ENCODE measurements around the gene GSTM5.
"Not testable (repeated sequence)": the region's sequence is repeated elsewhere in the genome, so short reads cannot be mapped to it uniquely, and the experiment has no call there.

GSTM5 gene

DNA sequence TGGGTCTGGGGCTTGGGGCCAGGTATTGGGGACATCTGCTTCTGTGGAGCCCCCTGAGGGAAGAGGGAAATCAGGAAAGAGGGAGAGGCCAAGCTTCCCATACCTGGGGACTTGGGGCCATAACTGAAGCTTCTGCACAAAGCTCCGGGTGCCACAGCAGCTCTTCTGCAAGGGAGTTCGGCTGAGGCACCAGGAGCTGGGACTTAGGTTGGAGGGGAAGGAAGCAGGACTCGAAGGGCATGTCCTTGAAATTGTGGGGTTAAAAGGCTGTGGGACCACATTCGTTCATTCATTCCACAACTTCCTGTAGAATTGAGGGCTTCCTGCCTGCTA lies 53.4 kb downstream of the GSTM5 start:
- CTCF ChIA-PET: no interaction called here
- POLR2A ChIA-PET (ENCODE audit: low non-redundant PET): no interaction called here

GRCh38 chr1:109765896-109766615 lies 54.0 kb downstream of the GSTM5 start:
- no peak for TF ChIP-seq CTCF (conservative IDR thresholded peaks at IDR 0.05; ENCODE audit: low read depth)
- H3K27ac ChIP-seq: no peak overlapping the region
- no peak for DNase-seq (ENCODE audit: low spot score)
- ChIA-PET CTCF (no interaction called here), POLR2A (ENCODE audit: low non-redundant PET) (no interaction called here)

More for the DNA sequence above, 53.4 kb downstream of the GSTM5 start:
- no peak for DNase-seq (ENCODE audit: low spot score)
- TF ChIP-seq CTCF (conservative IDR thresholded peaks at IDR 0.05; ENCODE audit: low read depth): no peak
- H3K27ac ChIP-seq: no peak overlapping the region

DNA sequence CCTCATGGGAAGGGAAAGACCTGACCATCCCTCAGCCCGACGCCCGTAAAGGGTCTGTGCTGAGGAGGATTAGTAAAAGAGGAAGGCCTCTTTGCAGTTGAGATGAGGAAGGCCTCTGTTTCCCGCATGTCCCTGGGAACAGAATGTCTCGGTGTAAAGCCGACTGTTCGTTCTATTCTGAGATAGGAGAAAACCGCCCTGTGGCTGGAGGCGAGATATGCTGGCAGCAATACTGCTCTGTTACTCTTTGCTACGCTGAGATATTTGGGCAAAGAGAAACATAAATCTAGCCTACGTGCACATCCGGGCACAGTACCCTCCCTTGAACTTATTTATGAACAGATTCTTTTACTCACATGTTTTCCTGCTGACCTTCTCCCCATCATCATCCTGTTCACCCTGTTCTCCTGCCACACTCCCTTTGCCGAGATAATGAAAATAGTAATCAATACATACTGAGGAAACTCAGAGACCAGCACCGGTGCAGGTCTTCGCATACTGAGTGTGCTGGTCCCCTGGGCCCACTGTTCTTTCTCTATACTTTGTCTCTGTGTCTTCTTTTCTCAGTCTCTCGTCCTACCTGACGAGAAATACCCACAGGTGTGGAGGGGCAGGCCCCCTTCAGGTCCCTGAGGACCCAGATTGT lies 55.1 kb downstream of the GSTM5 start:
- POLR2A ChIA-PET (ENCODE audit: low non-redundant PET); H3K27ac ChIP-seq; DNase-seq (ENCODE audit: low spot score); CTCF ChIA-PET: not testable (repeated sequence)
